Suppressor macrophage treated with lipopolysaccharide for 1 hour (primary cell): Measurements from ENCODE around the gene AMELX.

Source experiments
- DNase-seq, 3 donors: peaks; one replicate each; pipeline ENCODE4 v3.0.0-alpha.2; 2020 to 2022

Gene AMELX

GRCh38 chrX:11311706-11312105, 18.5 kb downstream of the AMELX start:
- no peak for DNase-seq

DNA sequence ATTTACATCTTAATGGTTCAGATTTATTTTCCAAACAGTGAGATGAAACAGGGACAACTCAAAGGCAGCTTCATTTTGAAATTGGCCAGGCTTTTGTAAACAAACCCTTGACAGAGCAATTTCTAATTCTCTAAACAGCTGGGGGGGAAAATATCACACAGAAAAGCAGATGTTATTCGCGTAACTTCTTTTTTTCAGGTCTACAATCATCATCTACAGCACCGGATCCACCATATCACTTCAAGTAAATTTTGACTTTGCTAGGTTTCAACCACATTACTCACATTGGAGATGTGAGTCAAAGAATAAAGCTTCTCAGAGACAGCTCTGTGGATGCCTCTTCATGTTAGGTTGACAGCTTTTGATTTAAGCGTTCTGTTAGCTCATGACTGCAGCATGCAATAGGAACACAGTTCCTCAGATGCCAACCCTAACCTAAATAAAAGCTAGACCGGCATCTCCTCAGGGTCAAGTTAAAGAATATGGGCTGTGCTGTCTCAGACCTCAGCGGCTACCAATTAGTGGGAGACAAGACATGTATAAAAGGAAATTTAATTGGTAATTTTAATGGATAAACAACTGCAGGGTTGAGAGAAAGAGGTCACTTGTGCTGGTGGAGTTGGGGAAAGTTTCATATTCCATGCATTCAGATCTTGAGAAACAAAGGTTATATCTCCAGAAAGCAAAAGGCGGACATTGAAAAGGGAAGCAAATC, 26.8 kb downstream of the AMELX start:
- DNase-seq: no peak

DNA sequence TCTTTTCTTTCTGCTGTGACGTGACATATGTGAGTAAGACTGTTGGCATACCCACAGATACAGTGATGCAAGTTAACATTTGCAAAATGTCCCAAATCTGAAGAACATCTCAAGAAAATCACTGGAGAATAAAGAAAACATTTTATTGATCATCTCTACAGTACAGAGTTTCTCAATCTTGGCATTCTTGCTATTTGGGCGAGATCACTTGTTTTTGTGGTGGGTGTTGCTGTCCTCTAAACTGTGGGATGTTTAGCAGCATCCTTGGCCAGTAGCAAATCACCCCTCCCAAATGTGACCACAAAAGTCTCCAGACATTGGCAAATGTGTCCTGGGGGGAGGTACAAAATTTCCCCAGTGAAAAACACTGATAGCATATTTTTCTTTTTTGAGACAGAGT, 28.8 kb downstream of the AMELX start:
- peak; percentile 4 to 41 (median 11) for DNase-seq

DNA sequence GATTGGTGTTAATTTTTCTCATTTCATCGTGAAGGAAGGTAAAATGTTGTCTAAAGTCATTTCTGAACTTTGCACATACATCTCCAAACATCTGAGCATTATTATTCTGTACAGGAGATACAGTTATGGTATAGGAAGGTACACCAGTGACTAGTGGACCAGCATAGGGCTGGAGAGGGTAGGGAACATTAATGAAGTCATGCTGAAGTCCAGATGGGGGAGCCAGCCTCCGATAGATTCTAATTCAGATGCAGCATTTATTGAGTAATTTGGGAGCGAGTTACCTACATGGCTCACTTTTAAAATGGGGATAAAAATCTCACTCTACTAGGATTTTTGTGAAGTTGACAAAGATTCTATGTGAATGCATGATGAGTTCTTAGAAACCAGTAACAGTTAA, 34.9 kb downstream of the AMELX start:
- no peak for DNase-seq

DNA sequence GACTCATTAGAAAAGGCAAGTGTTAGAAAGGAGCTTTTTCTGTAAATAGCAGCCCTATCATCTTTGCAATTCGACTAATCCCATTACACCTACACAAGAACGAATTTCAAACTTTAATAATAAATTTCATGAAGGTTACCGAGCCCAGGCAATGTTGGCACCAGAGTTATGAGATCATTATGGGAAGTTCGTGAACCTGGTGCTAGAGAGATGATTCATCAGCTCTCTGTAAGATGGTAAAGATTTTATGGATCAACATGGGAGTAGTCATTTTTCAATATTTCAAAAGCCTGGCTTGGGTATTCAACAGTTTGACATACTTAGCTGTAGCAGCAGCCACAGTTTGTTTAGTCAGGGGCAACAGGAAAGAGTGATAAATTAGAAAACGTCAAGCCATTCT, 35.8 kb downstream of the AMELX start:
- peak; percentile 5 to 49 (median 47) for DNase-seq

DNA sequence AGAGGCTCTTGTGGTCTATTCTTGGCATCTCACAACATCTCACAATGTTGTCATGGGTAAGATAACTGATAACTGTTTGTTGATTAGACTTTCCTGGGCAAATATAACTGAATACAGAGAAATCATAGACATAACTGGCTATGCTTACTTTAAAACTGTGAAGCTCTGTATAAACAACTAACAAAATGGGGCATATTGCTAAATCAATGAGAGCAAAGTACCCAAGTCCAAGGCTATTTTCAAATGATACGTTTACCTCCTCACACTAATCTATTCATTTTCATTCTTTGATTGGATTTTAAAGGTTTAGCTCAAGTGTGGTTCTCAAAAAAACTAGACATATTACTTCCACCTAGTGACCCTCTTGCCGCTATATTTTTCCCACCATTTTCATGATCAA, 38.6 kb downstream of the AMELX start:
- DNase-seq: no peak

GRCh38 chrX:11334165-11334564, 41.0 kb downstream of the AMELX start:
- no peak for DNase-seq

DNA sequence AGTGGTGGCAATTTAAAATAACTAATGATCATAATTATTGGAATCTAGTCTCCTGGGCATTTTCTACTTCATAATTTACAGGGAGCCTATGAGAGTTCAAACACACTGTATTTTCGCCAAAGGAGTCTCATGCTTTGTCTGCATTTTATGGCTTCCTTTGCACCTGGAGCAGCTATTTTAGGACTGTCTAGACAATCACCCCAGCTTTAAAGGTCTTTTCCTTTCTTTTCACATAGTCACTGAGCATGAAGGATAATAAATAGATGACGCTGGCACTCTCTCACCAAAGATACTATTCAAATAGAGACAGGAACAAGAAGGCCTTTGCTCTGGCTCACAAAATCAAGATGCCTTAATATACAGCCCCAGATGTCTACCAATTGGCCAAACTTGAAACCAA, 43.0 kb downstream of the AMELX start:
- no peak for DNase-seq

DNA sequence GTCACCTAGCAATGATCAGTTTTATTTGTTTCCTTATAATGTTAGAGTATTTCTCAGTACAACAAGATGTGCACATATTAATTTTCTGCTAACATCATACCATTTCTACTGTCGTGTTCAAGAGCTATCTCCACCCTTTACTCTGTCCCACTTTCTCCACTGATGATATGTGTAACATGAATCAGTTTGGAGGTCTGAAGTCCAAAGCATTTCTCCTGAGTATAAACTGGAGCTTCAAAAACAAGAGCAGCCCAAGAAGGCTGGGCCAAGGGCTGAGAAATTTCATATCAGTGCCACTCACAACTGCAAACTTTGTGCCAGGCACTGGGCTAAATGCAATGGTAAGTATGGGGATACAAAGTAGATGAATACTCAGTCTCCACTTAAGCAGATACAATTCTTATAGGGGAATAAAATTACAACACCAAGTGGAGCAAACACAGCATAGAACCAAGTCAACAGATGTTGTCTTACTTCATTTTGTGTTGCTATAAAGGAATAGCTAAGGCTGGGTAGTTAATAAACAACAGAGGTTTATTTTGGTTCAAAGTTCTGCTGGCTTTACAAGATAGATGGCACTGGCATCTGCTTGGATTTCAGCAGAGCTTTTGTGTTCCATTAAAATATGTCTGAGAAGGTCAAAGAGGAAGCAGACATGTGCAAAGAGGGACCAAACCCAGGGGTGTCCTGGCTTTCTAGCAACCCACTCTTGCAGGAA, 44.2 kb downstream of the AMELX start:
- DNase-seq: no peak

DNA sequence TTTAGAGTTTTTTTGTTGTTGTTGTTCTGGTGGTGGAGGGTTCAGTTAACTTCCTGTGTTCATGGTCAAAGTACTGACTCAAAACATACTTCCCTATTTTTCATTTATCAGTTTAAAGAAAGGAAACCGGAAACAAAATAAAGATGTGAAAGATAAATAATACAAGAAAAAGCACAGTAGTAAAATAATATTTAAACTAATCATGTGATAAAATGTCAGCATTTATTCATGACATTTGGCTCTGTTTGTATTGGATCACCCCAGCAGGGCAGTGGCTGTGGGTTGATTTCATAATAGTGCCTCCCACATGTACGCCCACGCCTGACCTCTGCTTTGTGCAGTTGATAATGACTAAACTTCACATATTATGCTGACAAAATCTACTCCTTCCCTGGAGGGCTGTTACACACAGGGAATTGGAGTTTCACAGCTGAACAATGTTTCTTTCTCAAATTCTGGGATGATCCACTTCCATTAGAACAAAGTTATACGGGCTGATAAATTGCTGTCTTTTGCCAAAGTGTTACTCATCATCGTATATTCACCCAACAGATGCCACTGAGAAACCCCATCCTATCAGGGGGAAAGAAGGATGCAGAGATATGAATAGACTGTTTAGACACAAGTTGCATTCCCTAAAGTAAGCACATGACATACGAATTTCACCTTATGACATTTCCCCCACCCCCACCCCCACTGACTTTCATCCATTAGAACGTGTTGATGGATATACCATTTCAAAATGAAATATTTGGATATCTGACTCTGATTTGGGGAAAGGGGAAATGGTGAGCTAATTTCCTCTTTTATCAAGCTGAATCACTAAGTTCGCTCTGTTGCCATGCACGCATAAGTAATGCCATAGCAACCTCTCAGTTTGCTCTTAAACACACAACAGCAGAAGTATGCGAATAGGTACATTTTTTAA, 48.3 kb downstream of the AMELX start:
- peak; percentile 92 to 95 (median 95) for DNase-seq

- DNase-seq: peak in 2 of 3 donors; percentile 19 to 50
These were observed 49.5 kb downstream of the AMELX start for GRCh38 chrX:11342673-11343072.

DNA sequence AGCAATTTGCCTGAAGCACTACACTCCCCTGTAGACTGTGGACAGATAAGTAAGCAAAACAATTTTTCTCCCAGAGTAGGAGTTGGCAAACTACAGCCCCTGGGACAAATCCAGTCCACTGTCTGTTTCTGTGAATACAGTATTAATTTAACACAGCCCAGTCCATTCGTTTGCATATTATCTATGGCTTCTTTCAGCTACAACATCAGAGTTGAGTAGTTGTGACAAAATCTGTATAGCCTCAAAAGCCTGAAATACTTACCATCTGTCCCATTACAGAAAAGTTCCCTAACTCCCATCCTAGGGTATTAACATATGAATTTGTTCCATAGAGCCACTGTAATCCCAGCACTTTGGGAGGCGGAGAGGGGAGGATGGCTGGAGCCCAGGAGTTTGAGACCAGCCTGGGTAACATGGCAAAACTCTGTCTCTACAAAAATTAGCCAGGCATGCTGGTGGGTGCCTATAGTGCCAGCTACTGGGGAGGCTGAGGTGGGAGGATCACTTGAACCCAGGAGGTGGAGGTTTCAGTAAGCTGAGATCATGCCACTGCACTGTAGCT, 53.0 kb downstream of the AMELX start:
- DNase-seq: no peak

- DNase-seq: peak in 1 of 3 donors; percentile 22
These were observed 54.1 kb downstream of the AMELX start for GRCh38 chrX:11347300-11347699.

GRCh38 chrX:11349020-11349419, 55.8 kb downstream of the AMELX start:
- no peak for DNase-seq

DNA sequence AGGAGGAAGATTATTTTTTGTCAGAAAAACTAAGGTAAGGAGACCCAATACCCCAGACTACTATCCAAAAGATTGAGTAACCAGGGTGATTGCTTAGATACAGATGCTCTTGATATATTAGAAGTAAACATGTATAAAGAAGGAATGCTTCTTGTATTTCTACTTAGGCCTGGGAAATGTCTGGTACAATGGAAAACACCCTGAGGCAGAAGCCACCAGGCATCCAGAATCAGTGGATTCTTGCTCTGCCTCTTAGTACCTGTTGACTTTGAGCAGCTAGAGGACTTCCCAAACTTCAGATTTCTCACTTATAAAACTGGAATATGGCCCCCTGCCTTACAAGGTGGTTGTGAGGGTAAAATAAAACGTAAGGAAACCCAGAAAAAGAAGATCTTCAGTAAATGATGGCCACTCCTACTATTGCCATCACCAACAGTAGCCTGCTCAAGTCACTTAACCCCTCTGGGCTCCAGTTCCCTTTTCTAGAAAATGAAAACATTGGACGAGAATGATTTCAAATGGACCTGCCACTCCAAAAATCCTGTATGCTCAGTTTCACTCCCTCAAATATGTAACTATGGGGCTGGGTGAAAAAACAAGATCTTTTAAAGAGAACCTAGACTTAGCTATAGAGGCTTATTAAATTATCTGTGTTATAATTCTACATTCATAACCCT, 56.6 kb downstream of the AMELX start:
- peak; percentile 20 to 61 (median 32) for DNase-seq
